Stimulated activated CD4-positive, alpha-beta T cell treated with anti-CD3 and anti-CD28 coated beads, Interleukin-2, amount 100 ng/mL, for 48 hours (primary cell): Measurements from ENCODE around the gene FLACC1.
"Not testable (repeated sequence)": the region's sequence is repeated elsewhere in the genome, so short reads cannot be mapped to it uniquely, and the experiment has no call there.

ENCODE experiments used
- DNase-seq, 2 donors: peaks; one replicate each; pipeline ENCODE4 v3.0.0-alpha.2; 2020

The FLACC1 gene

DNA sequence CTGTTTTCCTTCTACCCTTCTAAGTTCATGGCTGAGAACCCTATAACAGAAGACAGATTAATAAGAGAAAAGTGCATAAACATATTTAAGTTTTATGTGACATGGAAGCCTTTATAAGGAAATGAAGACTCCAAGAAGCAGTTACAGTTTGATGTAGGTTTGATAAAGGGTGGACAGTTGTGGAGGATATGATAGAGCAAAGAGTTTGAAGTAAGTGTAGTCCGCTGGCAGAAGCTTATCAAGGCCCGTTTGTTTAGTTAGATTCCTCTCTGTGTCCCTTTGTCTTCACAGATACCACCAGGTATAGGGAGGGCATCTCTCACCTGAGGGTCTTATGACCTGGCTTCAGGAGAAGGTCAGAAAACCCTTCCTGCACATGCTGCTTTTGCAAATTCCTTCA, 107.3 kb downstream of the FLACC1 start:
- DNase-seq: no peak

DNA sequence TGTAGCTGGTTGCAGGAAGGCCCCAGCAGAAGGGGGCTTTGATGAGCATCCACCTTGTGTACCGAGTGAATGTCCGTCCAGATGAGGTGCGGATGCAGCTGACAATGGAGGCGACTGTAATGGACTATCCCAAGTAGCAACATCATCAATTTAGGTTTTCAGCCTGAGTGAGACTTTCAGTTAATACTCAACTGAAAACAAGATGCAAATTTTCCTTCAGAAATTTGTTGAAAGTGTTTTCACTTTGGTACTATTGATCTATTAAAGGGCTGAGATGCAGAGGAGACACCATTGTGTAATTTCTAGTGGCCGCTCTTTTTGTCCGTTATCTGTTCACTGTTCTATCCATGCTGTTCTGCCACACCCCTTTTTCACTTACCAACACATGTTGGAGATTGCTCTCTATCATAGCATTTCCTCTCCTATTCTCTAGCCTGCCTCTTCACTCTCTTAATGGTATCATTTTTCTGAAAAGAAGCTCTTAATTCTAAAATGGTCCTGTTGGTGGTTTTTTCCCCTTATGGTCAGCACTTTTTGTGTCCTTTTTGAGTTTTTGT, 108.8 kb downstream of the FLACC1 start:
- DNase-seq: no peak

DNA sequence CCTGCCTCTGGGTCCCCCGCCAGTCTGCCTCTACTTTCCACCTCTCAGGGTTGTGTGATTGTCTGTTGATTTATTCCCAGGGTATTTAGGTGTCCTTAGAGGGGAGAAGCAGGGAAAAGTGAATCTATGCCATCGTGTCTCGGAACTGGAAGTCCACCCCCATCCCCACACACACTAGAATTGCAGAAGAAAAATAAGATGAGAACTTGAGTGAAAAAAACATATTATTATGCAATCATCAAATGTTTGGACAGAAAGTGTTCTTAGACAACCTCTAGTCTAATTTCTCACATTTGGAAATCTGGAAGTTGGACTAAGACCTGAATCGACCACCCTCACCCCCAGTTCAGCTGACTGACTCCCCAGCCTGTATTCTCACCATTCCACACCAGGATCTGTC, 110.9 kb downstream of the FLACC1 start:
- no peak for DNase-seq

DNA sequence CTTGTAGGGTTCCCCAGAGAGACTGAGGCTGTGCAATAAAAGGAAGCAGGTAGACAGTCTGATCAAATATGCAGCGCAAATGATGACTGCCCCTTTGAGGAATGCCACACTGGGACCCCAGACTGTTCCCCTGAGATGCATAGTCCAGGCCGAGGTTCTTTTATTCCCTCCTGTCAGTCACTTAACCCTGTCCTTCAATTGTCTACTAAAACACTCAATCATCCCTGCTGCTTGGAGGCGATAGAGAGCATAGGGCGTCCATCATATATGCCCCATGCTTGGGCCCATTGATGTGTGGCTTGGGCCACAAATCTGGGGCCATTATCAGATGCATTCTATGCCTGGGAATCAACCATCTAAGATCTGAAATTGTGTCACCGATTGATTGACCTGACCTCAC, 112.3 kb downstream of the FLACC1 start:
- no peak for DNase-seq

DNA sequence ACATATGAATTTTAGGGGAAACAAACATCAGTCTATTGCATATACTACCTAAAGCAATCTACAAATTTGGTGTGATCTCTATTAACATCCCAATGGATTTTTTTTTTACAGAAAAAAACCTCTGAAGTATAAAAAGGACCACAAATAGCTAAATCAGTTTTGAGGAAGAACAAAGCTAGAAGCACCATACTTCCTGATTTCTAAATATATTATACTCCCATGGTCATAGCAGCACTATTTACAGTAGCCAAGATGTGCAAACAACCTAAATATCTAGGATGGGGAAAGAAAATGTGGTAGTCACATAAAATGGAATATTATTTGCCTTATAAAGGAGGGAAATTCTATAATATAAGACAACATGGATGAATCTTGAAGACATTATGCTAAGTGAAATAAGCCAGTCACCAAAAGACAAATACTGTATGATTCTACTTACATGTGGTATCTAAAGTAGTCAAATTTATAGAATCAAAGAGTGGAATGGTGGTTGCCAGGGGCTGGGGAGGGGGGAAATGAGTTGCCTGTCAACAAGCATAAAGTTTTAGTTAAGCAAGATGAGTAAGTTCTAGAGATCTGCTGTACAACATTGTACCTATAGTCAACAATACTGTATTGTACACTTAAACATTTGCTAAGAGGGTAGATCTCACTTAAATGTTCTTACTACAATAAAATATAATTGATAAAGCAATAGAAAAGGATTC, 114.4 kb downstream of the FLACC1 start:
- DNase-seq: no peak

DNA sequence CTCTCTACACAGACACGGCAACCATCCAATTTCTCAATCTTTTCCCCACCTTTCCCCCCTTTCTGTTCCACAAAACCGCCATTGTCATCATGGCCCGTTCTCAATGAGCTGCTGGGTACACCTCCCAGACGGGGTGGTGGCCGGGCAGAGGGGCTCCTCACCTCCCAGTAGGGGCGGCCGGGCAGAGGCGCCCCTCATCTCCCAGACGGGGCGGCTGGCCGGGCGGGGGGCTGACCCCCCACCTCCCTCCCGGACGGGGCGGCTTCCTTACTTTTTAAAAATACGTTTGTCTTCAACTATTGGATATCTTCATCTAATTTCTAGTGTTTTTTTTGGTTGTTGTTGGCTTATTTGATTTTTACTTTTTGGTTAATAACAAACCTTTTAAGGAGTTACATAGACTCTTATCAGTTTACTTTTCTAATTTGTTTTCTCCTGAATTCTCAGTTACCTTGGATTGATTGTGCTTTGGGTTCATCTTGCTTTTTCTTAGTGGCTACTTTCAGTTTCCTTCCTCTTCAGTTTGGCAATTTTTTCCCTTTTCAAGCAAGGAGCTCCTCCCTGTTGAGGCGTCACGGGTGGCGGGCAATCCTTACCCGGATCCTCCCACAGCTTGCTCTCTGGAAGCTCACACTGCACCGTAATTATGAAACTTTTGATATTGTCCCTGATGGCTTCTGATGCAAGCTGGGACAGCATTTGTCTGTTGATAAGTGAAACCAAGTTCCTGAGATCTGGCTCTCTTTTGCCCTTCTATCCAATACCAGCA, 117.8 kb downstream of the FLACC1 start:
- not testable (repeated sequence) for DNase-seq
